HCT116 (cell line): ENCODE data around the gene IL1RN. TPM values are rescaled to one million over a fixed set of nuclear protein-coding genes. Genes with fewer than 3 reads are reported as not detected.

Source experiments
- ATAC-seq: fragments of 200-7000 bp; cut with Tn5 transposase; 2 replicates; pipeline ENCODE4 v1.9.1; 2020; ENCODE audit warnings: mild to moderate bottlenecking, moderate library complexity
- BruUV-seq: library from RNA; stranded (reverse); fragments of 400-500 nt; replicated peaks from 2 replicates; lab custom pipeline; 2021; lab: Mats Ljungman, UMichigan
- CTCF ChIA-PET: fragments of 300-600 bp; sonication (Branson Sonifier 250); formaldehyde crosslinking; loops from one replicate; lab custom pipeline; 2021; ENCODE audit warnings: antibody characterized with exemption; lab: Charles Lee
- POLR2A ChIA-PET: fragments of 300-600, 350-600 bp; sonication (Branson Sonifier 250); formaldehyde crosslinking; loops from one replicate; lab custom pipeline; 2021; ENCODE audit warnings: antibody characterized with exemption; lab: Charles Lee
- RAD21 ChIA-PET, 2 experiments: fragments of 300-600 bp; sonication (Branson Sonifier 250); formaldehyde crosslinking; loops; one replicate each; lab custom pipeline; 2023; ENCODE audit warnings: low total read pairs in 2 of 2; ENCODE audit not compliant: uncharacterized antibody in 2 of 2, unreplicated experiment in 2 of 2, low non-redundant PET in 1 of 2; lab: Charles Lee
- DNase-seq: peaks from one replicate; pipeline ENCODE4 v3.0.0-alpha.2; 2010; ENCODE audit warnings: low read depth, low spot score
- H2AFZ ChIP-seq: fragments of 200-600 bp; shearing (Covaris generic), sonication (generic); 2 replicates; pipeline ENCODE4 v1.6.1; 2017; ENCODE audit warnings: low read depth, mixed run types, mixed read lengths, antibody characterized with exemption, low read length; ENCODE audit not compliant: poor library complexity, severe bottlenecking
- H3K27ac ChIP-seq: 2 replicates; pipeline ENCODE4 v1.5.1; 2012; ENCODE audit warnings: low read depth, low read length
- H3K27me3 ChIP-seq: fragments of 200-600 bp; sonication (generic); 2 replicates; pipeline ENCODE4 v1.6.1; 2016; ENCODE audit warnings: mixed run types, low read length, mixed read lengths; ENCODE audit not compliant: insufficient read depth
- H3K36me3 ChIP-seq, 2 experiments: fragments of 200-500 bp in 1 of 2; fragments of 200-600 bp in 1 of 2; sonication (Bioruptor generic) in 1 of 2; sonication (generic) in 1 of 2; 2 replicates each; pipeline versions ENCODE4 v1.5.1 to v1.6.1; 2014 to 2016; ENCODE audit warnings: low read length in 2 of 2, inconsistent platforms in 1 of 2, mixed read lengths in 1 of 2, mixed run types in 1 of 2; ENCODE audit not compliant: insufficient read depth in 2 of 2, control insufficient read depth in 1 of 2
- H3K4me1 ChIP-seq, 2 experiments: fragments of 200-600 bp in 1 of 2; sonication (generic) in 1 of 2; 2 replicates each; pipeline versions ENCODE4 v1.5.1 to v1.6.1; 2012 to 2017; ENCODE audit warnings: low read length in 2 of 2, inconsistent platforms in 1 of 2, mild to moderate bottlenecking in 1 of 2, mixed read lengths in 1 of 2, mixed run types in 1 of 2, moderate library complexity in 1 of 2; ENCODE audit not compliant: insufficient read depth in 2 of 2, control insufficient read depth in 1 of 2
- H3K4me2 ChIP-seq: fragments of 200-600 bp; sonication (generic); 2 replicates; pipeline ENCODE4 v1.6.1; 2017; ENCODE audit warnings: mixed run types, low read length, mixed read lengths
- H3K4me3 ChIP-seq, 2 experiments: fragments of 200-600 bp in 1 of 2; sonication (generic) in 1 of 2; replicated peaks in 1 of 2; 2 replicates each; pipeline ENCODE4 v1.5.1; 2011 to 2016; ENCODE audit warnings: low read length in 2 of 2, control low read depth in 1 of 2, low read depth in 1 of 2, mild to moderate bottlenecking in 1 of 2, mixed read lengths in 1 of 2, mixed run types in 1 of 2
- H3K79me2 ChIP-seq: fragments of 200-600 bp; sonication (generic); 2 replicates; pipeline ENCODE4 v1.6.1; 2017; ENCODE audit warnings: mild to moderate bottlenecking, mixed run types, low read length, moderate library complexity, mixed read lengths; ENCODE audit not compliant: insufficient read depth
- H3K9ac ChIP-seq: fragments of 200-600 bp; sonication (generic); 2 replicates; pipeline ENCODE4 v1.6.1; 2016; ENCODE audit warnings: low read length, mixed read lengths
- H3K9me2 ChIP-seq: fragments of 200-600 bp; sonication (generic), shearing (Covaris generic); 2 replicates; pipeline ENCODE4 v1.6.1; 2017; ENCODE audit warnings: mixed run types, mild to moderate bottlenecking, moderate library complexity; ENCODE audit not compliant: insufficient read depth
- H3K9me3 ChIP-seq, 2 experiments: fragments of 200-500 bp in 1 of 2; fragments of 200-600 bp in 1 of 2; sonication (Bioruptor generic) in 1 of 2; sonication (generic) in 1 of 2; 2 replicates each; pipeline ENCODE4 v1.6.1; 2014 to 2017; ENCODE audit warnings: low read length in 2 of 2, mixed read lengths in 2 of 2, inconsistent platforms in 1 of 2, low read depth in 1 of 2, mild to moderate bottlenecking in 1 of 2, mixed run types in 1 of 2, moderate library complexity in 1 of 2; ENCODE audit not compliant: control insufficient read depth in 1 of 2, insufficient read depth in 1 of 2
- H4K20me1 ChIP-seq: fragments of 200-600 bp; sonication (generic), shearing (Covaris generic); 2 replicates; pipeline ENCODE4 v1.6.1; 2017; ENCODE audit warnings: mixed run types, mild to moderate bottlenecking, moderate library complexity; ENCODE audit not compliant: insufficient read depth
- CEBPB ChIP-seq: IDR thresholded peaks from 2 replicates; pipeline ENCODE4 v1.6.1; 2012; ENCODE audit warnings: low read depth
- EGR1 ChIP-seq: IDR thresholded peaks from 2 replicates; pipeline ENCODE4 v1.6.1; 2012; ENCODE audit warnings: low read depth
- ELF1 ChIP-seq: IDR thresholded peaks from 2 replicates; pipeline ENCODE4 v1.6.1; 2012; ENCODE audit warnings: low read depth, borderline replicate concordance
- JUND ChIP-seq: IDR thresholded peaks from 2 replicates; pipeline ENCODE4 v1.6.1; 2012
- MAX ChIP-seq: IDR thresholded peaks from 2 replicates; pipeline ENCODE4 v1.6.1; 2012
- POLR2A ChIP-seq: IDR thresholded peaks from 2 replicates; pipeline ENCODE4 v1.7.0; 2011; ENCODE audit warnings: borderline replicate concordance; ENCODE audit not compliant: insufficient read depth, insufficient read length; ENCODE audit errors: extremely low read depth
- POLR2AphosphoS5 ChIP-seq: IDR thresholded peaks from 2 replicates; pipeline ENCODE4 v1.6.1; 2011; ENCODE audit warnings: mild to moderate bottlenecking, low read depth, low read length, moderate library complexity
- RAD21 ChIP-seq: IDR thresholded peaks from 2 replicates; pipeline ENCODE4 v1.6.1; 2012; ENCODE audit warnings: low read depth, mild to moderate bottlenecking
- SIN3A ChIP-seq: IDR thresholded peaks from 2 replicates; pipeline ENCODE4 v1.6.1; 2012; ENCODE audit warnings: low read depth
- SP1 ChIP-seq: IDR thresholded peaks from 2 replicates; pipeline ENCODE4 v1.6.1; 2012; ENCODE audit warnings: low read depth
- SRF ChIP-seq: IDR thresholded peaks from 2 replicates; pipeline ENCODE4 v1.6.1; 2012; ENCODE audit warnings: low read depth
- TCF7L2 ChIP-seq: IDR thresholded peaks from 2 replicates; pipeline ENCODE4 v1.7.0; 2011; ENCODE audit warnings: borderline replicate concordance, inconsistent platforms; ENCODE audit not compliant: insufficient read depth, insufficient read length; ENCODE audit errors: extremely low read depth
- YY1 ChIP-seq: IDR thresholded peaks from 2 replicates; pipeline ENCODE4 v1.6.1; 2011; ENCODE audit warnings: low read length, low read depth, moderate library complexity, mild to moderate bottlenecking; ENCODE audit not compliant: insufficient replicate concordance; ENCODE audit errors: extremely low read depth
- ZFX ChIP-seq: fragments of 450-650 bp; IDR thresholded peaks from 2 replicates; pipeline ENCODE4 v1.6.1; 2017
- ZNF274 ChIP-seq: fragments of 200-500 bp; sonication (Bioruptor generic); IDR thresholded peaks from 2 replicates; pipeline ENCODE4 v1.6.1; 2014; ENCODE audit warnings: mild to moderate bottlenecking, low read depth, low read length, inconsistent platforms
- intact Hi-C: fragments of 100-400 bp; cut with micrococcal nuclease; formaldehyde crosslinking; loops from 2 replicates; pipeline ENCODE4 v1.10.0; 2022
- total RNA-seq: library from RNA; stranded (reverse); gene quantifications from one replicate; pipeline ENCODE4 v1.2.1, GENCODE V29; 2021; ENCODE audit not compliant: unreplicated experiment
- TF ChIP-seq, protein P1 (sequence below): IDR thresholded peaks from 2 replicates; pipeline ENCODE4 v1.6.1; 2011; ENCODE audit warnings: mild to moderate bottlenecking, low read length, moderate library complexity; ENCODE audit not compliant: insufficient replicate concordance; ENCODE audit errors: extremely low read depth

IL1RN gene
- total RNA-seq, 1 experiment from 2014 or later = 0.25 TPM

DNA sequence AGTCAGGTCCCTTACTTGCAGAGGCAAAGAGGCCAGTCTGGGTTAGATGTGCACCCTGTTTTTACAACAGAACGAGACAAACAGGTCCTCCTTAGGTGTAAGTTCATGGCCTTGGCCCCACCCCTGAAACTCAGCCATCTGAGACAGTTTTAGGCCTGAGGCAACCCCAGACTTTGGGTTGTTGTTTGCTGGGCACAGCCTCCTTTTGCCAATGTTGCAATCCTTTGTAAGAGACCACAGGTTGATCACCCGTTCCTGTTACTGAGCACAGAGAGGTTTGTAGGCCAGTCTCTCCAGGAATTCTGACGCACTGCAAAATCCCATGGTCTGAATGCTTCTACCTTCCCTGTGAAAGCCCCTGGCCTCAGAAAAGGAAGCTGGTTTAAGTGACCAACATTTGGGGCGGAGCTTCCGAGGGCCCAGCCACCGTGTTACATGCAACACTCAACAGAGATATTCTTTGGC is 15.5 kb upstream of the IL1RN start:
- Histone ChIP-seq H3K9me3 (no peaks in the 10 kb centered on the region), H3K79me2 (no peaks in the 10 kb centered on the region), H3K9ac (no peak overlapping the region), H2AFZ (no peak overlapping the region), H3K4me3 (no peak overlapping the region), H3K36me3 (no peaks in the 10 kb centered on the region), H3K9me2 (no peaks in the 10 kb centered on the region), H3K4me2 (no peak overlapping the region), H3K27ac (no peak overlapping the region), H3K27me3 (no peaks in the 10 kb centered on the region), H4K20me1 (no peaks in the 10 kb centered on the region), H3K4me1 (no peaks in the 10 kb centered on the region)
- no peak for ATAC-seq
- CTCF ChIA-PET = no interaction called here
- RAD21 ChIA-PET = no interaction called here
- POLR2A ChIA-PET = no interaction called here
- intact Hi-C loops = no loop called here
- BruUV-seq = no TSS peak
- no peak for DNase-seq
- TF ChIP-seq ELF1 (no peak), YY1 (no peak), MAX (no peak), SRF (no peak), ZNF274 (no peak), SP1 (no peak), JUND (no peak), SIN3A (no peak), CEBPB (no peak), POLR2AphosphoS5 (no peak), POLR2A (no peak), TCF7L2 (no peak), RAD21 (no peak), EGR1 (no peak), ZFX (no peak)

DNA sequence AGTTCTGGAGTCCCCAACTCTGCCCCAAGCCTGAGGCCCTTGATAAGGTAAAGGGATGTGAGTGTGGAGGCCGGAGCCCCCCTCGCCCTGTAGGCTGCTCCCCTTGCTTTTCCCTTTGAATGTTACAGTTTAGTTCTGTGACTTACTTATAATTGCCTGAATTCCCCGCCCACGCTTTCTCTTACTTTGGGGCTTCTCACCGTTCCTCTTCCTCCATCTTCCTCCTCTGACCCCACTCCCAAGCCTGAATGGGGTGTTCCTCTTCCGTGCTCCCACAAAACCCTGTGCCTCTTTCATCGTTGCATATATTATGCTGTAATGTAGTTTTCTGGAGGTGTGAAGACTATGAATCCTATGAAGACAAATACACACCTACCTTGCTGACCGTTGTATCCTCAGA is 15.0 kb upstream of the IL1RN start:
- TF ChIP-seq, protein P1, sequence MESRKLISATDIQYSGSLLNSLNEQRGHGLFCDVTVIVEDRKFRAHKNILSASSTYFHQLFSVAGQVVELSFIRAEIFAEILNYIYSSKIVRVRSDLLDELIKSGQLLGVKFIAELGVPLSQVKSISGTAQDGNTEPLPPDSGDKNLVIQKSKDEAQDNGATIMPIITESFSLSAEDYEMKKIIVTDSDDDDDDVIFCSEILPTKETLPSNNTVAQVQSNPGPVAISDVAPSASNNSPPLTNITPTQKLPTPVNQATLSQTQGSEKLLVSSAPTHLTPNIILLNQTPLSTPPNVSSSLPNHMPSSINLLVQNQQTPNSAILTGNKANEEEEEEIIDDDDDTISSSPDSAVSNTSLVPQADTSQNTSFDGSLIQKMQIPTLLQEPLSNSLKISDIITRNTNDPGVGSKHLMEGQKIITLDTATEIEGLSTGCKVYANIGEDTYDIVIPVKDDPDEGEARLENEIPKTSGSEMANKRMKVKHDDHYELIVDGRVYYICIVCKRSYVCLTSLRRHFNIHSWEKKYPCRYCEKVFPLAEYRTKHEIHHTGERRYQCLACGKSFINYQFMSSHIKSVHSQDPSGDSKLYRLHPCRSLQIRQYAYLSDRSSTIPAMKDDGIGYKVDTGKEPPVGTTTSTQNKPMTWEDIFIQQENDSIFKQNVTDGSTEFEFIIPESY = no peak
- ChIA-PET POLR2A (no interaction called here), RAD21 (no interaction called here), CTCF (no interaction called here)
- H3K27ac ChIP-seq = no peak overlapping the region
- BruUV-seq = no TSS peak
- H3K36me3 ChIP-seq = no peaks in the 10 kb centered on the region
- DNase-seq (no peak), ATAC-seq (no peak)
- no peak overlapping the region for H2AFZ ChIP-seq
- no peaks in the 10 kb centered on the region for H3K79me2 ChIP-seq
- H3K9me3 ChIP-seq = no peaks in the 10 kb centered on the region
- H3K9me2 ChIP-seq = no peaks in the 10 kb centered on the region
- peaks cover 0 to 2% of the 10 kb centered on the region in 2 experiments; a peak in 1 of 4 replicates for H3K4me1 ChIP-seq
- H3K9ac ChIP-seq = no peak overlapping the region
- no peak overlapping the region for H3K4me3 ChIP-seq
- intact Hi-C loops = no loop called here
- no peak overlapping the region for H3K4me2 ChIP-seq
- no peaks in the 10 kb centered on the region for H4K20me1 ChIP-seq
- no peaks in the 10 kb centered on the region for H3K27me3 ChIP-seq
